ENCODE data around the gene EIF2S2.

Gene EIF2S2

DNA sequence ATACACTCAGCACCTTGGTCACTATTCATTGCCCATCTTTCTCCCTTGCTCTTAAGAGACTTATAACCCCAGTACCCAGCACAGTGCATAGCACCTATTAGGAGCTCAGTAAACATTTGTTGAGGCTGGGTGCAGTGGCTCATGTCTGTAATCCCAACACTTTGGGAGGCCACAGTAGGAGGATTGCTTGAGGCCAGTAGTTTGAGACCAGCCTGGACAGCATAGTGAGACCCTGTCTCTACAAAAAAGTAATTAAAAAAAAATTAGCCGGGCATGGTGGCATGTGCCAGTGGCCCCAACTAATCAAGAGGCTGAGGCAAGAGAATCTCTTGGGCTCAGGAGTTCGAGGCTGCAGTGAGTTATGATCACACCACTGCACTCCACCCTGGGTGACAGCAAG lies 8.2 kb upstream of the EIF2S2 start:
- no peak for DNase-seq (ENCODE audit: low read depth in 2 of 2)

DNA sequence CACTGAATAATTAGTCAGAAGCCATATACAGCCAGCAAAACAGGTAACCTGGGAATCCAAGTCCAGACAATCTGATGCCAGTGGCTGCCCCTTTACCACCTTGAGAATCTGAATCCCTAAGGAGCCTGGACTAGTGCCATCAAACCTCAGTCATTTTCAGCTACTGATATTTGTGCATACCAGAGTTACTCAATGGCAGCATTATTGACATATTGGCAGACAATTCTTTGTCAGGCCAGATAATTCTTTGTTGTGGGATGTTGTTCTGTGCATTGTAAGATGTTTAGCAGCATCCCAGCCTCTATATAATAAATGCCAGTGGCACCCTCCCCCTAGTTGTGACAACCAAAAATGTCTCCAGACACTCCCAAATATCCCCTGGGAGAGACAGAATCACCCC lies 3.2 kb upstream of the EIF2S2 start:
- DNase-seq (ENCODE audit: low read depth in 2 of 2), result no peak

DNA sequence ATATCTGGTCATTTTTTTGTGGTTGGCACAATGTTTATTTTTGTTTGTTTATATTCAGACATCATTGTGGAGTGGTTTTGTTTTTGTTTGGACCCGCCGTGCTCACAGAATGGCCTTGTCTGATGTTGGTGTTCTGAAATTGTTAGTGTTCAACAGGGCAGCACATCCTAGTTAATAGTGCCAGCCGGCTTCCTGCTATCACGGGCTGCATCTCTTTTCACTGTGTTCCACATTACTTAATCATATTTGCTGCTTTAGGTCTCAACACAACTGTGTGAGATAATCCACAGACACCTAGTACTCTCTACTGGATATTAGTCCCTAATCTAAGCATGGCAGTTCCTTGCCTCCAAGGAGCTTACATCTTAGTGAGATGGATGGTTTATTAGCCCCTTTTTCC lies 2.8 kb upstream of the EIF2S2 start:
- DNase-seq (ENCODE audit: low read depth in 2 of 2), result no peak

DNA sequence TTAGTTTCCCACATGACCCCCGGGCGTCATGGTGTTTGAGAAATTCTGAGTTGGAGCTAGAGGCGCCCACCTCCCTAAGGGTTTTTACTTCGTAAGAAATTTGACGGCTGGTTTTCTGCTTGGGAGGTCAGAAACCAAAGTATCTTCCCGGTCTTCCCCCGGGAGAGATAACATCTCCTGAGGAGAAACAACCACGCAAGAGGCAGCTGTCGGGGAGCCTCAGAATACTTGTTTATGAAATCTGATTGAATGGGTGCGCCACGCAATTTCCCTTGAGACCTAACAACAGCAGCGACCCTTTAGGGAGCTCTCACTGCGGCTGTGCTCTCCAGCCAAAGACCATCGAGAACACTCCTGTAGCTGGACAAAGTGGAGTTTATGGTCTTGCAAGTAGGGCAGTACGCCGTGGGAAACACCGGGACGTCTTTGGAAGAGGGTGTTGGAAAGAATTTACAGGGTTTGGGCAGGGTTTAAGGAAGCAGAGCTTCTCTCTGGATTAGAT lies 608 bp upstream of the EIF2S2 start:
- no peak for DNase-seq (ENCODE audit: low read depth in 2 of 2)

DNA sequence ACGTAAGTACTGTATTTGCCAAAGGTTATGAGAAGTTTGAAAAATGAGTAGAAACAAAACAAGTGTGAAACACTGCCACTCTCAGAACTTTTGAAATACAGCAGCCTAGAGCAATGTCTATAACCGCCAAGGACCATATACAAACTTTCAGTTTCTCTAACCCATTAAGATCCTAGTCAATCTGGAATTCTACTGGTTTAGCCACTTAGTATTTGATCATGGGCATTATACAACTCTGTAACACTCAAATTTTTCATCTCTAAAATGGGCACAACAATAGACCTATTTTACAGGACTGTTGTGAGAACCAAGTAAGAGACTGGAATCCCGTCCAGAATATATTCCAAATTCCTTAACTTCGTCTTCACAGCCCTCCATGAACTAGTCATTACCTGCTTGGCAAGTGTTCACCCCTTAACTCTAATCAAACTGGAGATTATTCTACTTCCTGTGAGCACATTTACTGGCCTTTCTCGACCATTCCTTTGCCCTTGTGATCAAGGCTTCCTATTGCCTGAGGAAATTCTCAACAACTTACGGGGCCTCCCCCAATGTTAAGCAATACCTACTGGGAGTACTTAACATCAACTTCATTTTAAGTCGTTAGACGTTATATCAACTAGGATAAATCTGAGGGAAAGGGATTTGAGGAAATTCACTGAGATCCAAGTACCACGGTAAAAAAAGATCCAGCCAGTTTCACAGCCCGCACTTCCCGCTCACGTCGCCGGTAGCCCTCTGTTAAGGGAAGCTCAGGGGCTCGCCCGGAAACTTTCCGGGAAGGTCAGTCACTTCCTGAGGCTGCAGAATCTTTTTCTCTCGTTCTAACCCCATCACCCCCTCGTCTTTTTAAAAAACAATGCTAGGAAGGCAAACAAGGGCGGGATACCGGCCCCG lies 1.1 kb downstream of the EIF2S2 start:
- no peak for DNase-seq (ENCODE audit: low read depth in 2 of 2)

DNA sequence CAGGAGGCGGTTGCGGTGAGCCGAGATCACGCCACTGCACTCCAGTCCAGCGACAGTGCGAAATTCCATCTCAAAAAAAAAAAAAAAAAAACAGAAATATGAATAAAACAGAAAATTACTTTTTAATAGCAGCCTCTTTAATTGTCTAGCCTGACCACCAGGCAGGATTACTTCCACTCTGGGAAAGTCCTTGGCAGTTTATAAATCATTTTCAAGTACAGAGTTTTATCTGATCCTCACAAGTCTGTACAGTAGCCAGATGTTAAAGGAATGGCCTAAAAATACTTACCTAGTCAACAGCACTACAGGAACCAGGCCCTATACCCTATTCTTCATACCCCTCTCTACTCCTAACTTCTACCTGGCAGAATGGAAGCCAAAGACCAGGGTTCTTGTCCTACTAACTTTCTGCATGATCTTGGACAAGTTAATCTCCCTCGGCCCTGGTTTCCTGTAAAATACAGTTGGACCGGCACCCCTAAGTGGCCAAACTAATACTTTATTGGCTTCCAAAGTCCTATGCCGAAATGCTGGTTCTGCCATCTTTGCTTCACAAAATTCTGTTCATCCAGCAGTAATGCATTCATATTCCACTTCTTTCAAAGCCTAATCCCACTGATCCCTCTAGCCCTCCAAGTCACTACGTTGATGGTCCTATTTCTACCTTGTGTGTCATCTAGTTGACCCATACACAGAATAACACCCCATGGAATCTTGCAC lies 1.9 kb downstream of the EIF2S2 start:
- DNase-seq (ENCODE audit: low read depth in 2 of 2), result no peak

DNA sequence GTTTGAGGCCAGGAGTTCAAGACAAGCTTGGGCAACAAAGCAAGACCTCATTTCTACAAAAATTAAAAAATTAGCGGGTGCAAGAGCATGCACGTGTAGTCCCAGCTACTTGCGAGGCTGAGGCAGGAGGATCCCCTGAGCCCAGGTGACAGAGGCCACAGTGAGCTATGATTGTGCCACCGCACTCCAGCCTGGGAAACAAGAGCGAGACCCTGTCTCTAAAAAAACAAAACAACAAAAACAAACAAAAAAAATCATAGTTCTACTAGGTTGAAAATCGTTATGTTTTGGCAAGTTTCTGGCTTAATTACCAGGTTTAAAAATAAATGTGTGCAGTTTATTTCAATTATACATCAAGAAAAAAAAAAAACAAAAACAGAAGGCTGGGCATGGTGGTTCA lies 2.6 kb downstream of the EIF2S2 start:
- no peak for DNase-seq (ENCODE audit: low read depth in 2 of 2)

DNA sequence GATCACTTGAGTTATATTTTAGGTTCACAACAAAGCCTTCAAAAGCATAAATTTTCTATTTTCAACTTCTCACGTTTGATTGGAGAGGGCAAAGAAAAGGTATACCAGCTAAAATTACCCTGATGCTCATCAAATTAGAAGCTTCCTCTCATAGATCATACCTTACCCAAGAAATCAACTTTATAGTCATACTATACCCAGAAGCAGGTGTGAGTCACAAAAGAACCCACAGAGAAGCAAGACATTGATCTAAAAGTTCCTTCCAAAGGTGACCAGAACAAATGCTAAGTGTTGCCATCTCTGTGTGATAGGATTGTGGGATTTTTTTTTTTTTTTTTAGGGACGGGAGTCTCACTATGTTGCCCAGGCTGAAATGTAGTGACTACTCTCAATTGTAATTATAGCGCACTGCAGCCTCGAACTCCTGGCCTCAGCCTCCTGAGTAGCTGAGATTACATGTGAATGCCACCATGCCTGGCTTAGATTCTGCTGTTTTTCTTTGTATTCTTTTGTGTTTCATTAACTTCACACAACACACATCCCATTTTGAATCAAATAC lies 3.3 kb downstream of the EIF2S2 start:
- no peak for DNase-seq (ENCODE audit: low read depth in 2 of 2)

DNA sequence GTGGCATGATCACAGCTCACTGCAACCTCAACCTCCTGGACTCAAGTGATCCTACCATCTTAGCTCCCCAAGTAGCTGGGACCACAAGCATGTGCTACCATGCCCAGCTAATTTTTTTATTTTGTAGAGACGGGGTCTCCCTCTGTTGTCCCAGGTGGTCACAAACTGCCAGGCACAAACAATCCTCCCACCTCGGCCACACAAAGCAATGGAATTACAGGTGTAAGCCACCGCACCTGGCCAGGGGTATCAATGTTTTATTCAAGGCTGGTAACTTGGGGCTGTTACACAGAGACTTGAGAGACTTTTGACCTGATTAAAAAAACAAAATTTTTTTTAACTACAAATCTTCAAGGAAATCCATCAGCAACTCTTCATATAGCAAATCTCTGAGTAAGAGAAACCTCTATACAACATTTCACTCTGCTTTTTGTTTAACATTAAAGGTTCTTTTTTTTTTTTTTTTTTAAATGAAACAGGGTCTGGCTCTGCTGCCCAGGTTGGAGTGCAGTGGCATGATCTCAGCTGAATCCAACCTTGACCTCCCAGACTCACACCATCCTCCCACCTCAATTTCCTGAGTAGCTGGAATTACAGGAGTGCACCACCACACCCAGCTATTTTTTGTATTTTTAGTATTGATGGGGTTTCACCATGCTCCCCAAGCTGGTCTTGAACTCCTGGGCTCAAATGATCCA lies 5.9 kb downstream of the EIF2S2 start:
- no peak for DNase-seq (ENCODE audit: low read depth in 2 of 2)

DNA sequence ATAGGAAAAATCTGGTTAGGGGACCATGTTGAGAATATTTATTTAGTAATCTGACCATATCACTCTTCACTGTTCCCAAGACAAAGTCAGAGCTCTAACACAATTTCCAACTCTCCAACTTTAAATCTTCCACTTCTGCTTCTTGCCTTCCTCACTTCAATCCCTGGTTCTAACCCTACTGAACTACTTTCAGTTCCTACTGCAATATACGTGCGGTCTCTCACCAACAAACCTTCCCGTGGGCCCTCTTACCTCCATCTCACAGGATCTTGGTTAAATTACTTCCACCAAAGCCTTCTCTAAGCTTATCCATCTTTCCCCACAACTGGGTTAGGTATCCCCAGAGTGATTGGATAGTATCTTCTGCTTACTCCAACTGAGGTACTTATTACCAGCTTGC lies 8.0 kb downstream of the EIF2S2 start:
- DNase-seq (ENCODE audit: low read depth in 2 of 2), result no peak

DNA sequence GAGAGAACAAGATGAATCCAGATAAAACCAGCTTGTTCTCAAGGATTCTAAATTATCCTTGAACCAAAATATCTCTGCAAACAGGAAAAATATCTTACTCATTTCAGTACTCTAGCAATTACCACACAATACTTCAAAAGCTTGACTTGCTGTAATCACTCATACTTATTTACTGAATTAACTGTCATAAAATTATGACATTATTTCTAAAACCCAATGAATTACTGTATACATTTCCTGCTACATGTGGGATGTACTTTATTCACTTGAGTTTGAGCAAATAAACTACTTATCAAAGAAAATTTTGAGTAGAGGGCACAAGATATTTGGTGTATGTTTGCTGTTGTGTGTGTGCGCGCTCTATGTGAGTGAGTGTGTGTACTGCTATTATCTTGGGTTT lies 9.7 kb downstream of the EIF2S2 start:
- no peak for DNase-seq (ENCODE audit: low read depth in 2 of 2)

DNA sequence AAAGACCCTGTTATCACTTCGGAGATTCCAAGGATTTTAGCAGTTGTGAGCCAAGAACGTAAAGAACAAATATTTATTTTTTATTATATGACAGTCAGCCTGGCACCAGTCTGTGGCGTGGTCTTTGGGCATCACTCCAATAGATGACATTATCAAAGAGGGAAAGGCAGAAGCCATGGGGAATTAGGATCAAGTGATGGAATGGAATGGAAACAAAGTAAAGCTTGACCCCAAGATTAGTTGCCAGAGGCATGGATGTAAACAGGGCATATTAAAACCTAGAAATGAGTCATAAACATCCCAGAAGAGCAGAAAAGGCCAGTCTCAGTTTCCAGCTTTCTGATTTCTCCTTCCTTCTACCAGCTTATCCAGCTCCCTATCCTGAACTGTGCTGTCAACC lies 11.5 kb downstream of the EIF2S2 start:
- DNase-seq (ENCODE audit: low read depth in 2 of 2), result no peak

DNA sequence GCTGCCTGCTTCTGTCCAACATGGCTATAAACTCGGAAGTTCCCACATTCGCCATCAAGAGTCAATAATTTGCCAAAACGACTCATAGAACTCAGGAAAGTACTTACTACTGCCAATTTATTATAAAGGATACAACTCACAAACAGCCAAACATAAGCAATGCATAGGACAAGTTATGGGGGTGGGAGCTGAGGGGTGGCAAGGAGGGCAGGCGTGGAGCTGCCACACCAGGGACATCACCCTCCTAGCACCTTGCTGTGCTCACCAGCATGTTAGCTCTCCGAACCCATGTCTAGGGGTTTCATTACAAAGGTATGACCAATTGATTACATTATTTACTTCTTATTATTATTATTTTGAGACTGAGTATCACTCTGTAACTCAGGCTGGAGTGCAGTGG lies 12.4 kb downstream of the EIF2S2 start:
- DNase-seq (ENCODE audit: low read depth in 2 of 2), result no peak

DNA sequence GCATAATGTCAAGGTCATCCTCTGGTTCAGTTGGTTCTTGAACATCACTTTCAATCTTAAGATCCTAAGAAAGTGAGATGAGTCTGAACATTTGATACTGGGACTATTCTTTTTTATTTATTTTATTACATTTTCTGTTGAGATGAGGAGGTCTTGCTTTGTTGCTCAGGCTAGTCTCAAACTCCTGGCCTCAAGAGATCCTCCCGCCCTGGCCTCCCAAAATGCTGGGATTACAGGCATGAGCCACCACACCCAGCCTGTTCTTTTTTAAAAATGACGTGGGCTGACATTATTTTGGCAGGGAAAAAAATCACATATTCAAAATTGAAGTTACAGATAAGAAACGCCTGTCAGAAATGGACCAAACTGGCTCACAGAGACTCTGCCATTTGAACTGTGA lies 13.5 kb downstream of the EIF2S2 start:
- no peak for DNase-seq (ENCODE audit: low read depth in 2 of 2)

DNA sequence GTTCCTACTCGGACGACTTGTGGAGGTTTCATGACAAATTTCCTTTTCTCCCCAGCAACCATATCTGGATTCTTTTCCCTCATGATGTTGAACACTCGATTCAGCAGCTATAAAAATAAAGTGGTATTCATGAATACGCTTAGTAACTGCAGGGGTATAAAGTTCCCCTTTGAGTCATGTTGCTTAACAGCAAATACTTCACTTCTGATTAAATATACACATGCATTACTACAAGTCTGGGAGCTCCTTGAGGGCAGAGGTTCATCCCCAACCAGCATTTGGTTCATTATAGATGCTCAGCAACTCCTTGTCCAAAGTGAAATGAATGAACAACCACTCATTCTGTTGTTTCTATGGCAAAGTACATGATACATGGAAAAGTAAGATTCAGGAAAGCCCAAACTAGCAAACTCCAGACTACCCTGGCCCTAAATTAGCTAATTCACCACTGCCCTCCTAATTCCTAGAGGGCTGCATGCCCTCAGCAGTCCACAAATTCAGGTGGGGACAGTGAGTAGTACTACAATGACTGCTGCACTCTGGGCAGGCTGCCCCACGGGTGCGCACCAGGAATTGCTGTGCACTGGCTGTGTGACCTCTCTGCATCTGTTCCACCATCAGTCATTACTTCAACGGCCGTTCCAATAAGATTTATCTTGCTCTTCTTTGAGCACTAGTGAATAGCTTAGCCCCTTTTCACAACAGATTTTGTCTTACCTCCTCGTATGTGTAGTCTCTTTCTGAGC lies 15.2 kb downstream of the EIF2S2 start:
- DNase-seq (ENCODE audit: low read depth in 2 of 2), result no peak

DNA sequence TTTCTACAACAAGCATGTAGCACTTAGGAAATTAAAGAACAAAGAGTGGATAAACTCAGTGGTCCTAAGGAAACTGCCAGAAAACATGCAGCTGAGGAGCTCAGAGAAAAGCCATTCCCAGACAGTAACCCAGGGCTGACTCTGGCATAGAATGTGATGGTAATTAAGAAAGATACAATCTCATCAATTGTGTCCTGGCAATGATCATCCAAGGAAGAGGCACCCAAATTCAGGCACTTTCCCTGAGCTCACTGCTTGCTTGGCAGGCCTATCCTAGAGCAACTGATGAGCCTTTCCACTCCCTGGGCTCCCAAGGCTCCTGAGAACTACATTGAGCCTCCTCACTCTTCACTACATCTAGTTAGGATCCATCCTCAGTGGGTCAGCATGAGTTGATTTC lies 16.2 kb downstream of the EIF2S2 start:
- no peak for DNase-seq (ENCODE audit: low read depth in 2 of 2)

DNA sequence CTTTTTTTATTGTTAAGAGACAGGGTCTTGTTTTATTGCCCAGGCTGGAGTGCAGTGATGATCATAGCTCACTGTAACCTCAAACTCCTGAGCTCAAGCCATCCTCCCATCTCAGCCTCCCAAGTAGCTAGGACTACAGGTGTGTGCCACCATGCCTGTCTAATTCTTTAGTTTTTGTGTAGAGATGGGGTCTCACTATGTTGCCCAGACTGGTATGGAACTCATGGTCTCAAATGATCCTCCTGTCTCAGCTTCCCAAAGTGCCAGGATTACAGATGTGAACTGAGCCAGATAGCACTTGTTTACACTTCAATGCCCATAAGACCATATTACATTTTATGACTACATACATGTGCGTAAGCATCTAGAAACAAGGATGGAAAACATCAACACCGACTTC lies 18.1 kb downstream of the EIF2S2 start:
- DNase-seq (ENCODE audit: low read depth in 2 of 2), result no peak

DNA sequence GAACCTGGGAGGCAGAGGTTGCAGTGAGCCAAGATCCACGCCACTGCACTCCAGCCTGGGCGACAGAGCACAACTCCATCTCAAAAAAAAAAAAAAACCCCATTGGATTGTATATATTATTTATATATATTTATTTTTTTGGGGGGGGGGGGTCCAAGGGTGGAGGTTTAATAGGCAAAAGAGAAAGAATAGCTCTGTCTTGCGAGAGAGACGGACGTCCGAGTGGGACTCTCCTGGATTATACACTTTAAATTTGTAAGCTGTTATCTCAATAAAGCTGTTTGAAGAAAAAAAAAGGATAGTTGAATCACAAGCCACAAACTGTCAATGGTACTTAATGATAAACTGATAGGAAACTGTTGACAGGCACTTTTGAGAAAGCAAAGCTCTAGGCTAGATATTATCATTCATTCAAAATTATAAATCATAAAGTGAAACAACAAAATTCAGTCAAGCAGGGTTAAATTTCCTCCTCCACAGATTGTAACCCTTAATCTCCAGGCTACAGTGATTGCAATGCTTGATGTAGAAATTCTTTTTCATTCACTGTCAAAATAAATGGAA lies 20.3 kb downstream of the EIF2S2 start:
- DNase-seq (ENCODE audit: low read depth in 2 of 2), result no peak

DNA sequence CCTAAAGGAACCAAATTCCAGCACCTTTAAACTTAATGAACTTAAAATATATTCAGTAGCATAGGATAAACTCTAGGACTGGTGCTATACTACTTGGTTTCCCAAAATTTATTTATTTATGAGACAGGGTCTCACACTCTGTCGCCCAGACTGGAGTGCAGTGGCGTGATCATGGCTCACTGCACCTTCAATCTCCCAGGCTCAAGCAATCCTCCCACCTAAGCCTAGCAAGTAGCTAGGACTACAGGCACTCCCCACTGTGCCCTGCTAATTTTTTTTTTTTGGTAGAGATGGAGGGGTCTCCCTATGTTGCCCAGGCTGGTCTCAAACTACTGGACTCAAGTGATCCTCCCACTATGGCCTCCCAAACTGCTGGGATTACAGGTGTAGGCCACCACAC lies 21.4 kb downstream of the EIF2S2 start:
- no peak for DNase-seq (ENCODE audit: low read depth in 2 of 2)

DNA sequence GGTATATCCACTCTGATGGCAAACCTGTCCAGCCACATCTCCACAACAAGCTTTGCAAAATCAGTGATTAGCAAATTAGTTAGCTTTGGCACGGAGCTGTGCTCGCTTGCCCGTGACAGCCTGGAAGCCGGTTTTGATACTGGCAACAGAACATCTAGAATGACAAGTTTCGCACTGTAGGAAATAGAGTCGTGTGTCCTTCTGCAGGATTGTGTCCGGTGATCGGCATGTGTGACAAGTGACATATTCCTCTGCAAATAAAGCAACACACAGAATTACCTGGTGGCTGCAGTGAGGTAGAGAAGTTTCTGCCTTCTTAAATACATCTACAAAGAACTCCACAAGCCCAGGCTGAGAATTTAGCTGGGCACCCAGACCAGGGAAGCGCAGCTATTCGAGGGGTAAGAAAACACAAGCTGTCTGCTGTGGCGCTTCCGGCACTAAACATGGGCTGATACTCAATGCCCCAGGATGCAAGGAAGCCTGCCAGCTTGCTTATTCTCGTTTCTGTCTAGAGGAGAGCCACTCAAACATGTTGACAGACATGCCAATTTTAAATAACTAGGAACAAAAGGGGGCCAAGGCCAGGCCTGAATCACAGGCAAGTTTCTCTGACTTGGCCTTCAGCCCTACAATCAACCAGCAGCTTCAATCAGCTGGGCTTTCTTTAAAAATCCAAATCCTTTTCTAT lies 22.2 kb downstream of the EIF2S2 start:
- DNase-seq (ENCODE audit: low read depth in 2 of 2), result no peak

DNA sequence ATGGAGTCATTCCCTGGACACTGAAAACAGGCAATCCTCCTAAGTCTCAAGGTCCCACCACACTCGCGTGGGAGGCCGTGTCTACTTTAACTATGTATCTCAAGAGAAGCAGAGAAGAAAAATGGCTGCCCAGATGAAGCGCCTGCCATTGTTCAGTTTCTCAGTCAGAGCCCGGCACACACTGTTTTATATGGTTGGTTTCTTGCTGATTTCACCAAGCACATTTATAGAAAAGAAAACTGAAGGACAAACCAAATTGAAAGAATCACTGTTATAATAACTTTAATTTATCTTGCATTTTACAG lies 22.9 kb downstream of the EIF2S2 start:
- DNase-seq (ENCODE audit: low read depth in 2 of 2), result no peak
